ENCODE results near the gene CLC.
"Not testable (repeated sequence)": the region's sequence is repeated elsewhere in the genome, so short reads cannot be mapped to it uniquely, and the experiment has no call there.

The CLC gene

GRCh38 chr19:39737891-39738290 lies at the start of gene CLC:
Gene CLC (minus strand): TSS chr19:39738029. CDS start chr19:39737952, 77 bp downstream.
- DNase-seq = no peak

- no peak for DNase-seq
Observed at GRCh38 chr19:39780894-39781293, 43.1 kb upstream of the CLC start.

GRCh38 chr19:39778763-39779162 lies 40.9 kb upstream of the CLC start, which contains the start of gene LEUTX:
Gene LEUTX (plus strand): TSS chr19:39778854. CDS start chr19:39778921, 67 bp downstream.
- no peak for DNase-seq

GRCh38 chr19:39768786-39769185 lies 31.0 kb upstream of the CLC start:
- DNase-seq = no peak

GRCh38 chr19:39768334-39768733 lies 30.5 kb upstream of the CLC start:
- no peak for DNase-seq

GRCh38 chr19:39765091-39766076 lies 27.6 kb upstream of the CLC start:
- DNase-seq = peak; percentile 31

GRCh38 chr19:39761851-39762250 lies 24.0 kb upstream of the CLC start:
- DNase-seq = not testable (repeated sequence)

GRCh38 chr19:39759457-39760184 lies 21.8 kb upstream of the CLC start:
- DNase-seq = no peak

GRCh38 chr19:39754971-39755370 lies 17.1 kb upstream of the CLC start:
- DNase-seq = no peak

- no peak for DNase-seq
Observed at GRCh38 chr19:39754544-39754943, 16.7 kb upstream of the CLC start.

- DNase-seq = no peak
Observed at GRCh38 chr19:39752795-39753194, 15.0 kb upstream of the CLC start.

- no peak for DNase-seq
Observed at GRCh38 chr19:39752390-39752789, 14.6 kb upstream of the CLC start.

- no peak for DNase-seq
Observed at GRCh38 chr19:39749981-39750380, 12.2 kb upstream of the CLC start.

GRCh38 chr19:39746836-39747529 lies 9.2 kb upstream of the CLC start:
- DNase-seq = no peak

GRCh38 chr19:39745643-39746042 lies 7.8 kb upstream of the CLC start:
- no peak for DNase-seq

GRCh38 chr19:39740395-39740794 lies 2.6 kb upstream of the CLC start:
- no peak for DNase-seq

- DNase-seq = no peak
Observed at GRCh38 chr19:39738814-39739213, 985 bp upstream of the CLC start.

- DNase-seq = no peak
Observed at GRCh38 chr19:39737351-39737750, 478 bp downstream of the CLC start.

- no peak for DNase-seq
Observed at GRCh38 chr19:39736088-39736487, 1.7 kb downstream of the CLC start.

- no peak for DNase-seq
Observed at GRCh38 chr19:39735688-39736087, 2.1 kb downstream of the CLC start.

GRCh38 chr19:39733841-39734240 lies 4.0 kb downstream of the CLC start:
- no peak for DNase-seq

- DNase-seq = no peak
Observed at GRCh38 chr19:39731685-39732084, 6.1 kb downstream of the CLC start.

GRCh38 chr19:39729594-39729993 lies 8.2 kb downstream of the CLC start:
- DNase-seq = no peak

Data from CD4-positive, alpha-beta T cell treated with Interleukin-12 subunit alpha and Interleukin-12 subunit beta, for 1 hour (primary cell).